Stimulated activated CD4-positive, alpha-beta T cell treated with anti-CD3 and anti-CD28 coated beads, Interleukin-4, amount 100 ng/mL, for 24 hours (primary cell): Measurements from ENCODE around the gene AK8.

Source experiments
- DNase-seq: peaks from one replicate; pipeline ENCODE4 v3.0.0-alpha.2; 2020

The AK8 gene

DNA sequence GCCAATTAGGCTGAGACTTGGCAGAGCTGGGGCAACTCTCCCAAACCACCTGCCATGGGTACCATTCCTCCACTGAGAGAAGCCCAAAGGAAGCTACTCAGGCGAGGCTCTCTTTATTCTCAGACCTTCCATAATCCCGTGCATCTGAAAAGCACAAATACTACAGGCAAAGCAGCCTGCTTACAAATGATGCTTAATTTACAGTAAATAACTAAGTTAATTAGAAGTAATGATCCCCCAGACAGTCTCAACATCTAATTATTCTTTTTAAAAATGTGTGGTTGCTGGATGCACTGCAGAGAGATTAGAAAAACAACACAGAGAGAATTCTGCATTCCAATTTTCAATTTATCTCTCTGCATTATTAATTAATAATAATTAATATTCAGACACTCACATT is 53.1 kb downstream of the AK8 start:
- no peak for DNase-seq

DNA sequence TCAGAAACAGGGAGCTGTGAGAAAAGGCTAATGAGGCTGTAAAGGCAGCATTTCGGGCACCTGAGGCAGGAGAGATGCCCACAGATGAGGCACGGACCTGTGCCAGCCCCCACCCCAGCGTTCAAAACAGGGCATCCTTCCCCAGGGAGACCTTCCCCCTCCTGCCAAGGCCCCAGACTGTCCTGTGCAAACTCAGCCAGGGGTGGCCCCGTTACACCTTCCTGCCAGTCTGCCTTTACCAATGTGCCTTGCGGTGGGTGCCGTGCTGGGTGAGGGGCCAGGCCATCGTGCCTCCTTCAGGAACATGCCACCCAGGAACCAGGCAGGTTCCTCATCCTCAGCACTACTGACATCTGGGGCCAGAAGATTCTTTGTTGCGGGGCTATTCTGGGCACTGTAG is 53.9 kb downstream of the AK8 start:
- DNase-seq = no peak

DNA sequence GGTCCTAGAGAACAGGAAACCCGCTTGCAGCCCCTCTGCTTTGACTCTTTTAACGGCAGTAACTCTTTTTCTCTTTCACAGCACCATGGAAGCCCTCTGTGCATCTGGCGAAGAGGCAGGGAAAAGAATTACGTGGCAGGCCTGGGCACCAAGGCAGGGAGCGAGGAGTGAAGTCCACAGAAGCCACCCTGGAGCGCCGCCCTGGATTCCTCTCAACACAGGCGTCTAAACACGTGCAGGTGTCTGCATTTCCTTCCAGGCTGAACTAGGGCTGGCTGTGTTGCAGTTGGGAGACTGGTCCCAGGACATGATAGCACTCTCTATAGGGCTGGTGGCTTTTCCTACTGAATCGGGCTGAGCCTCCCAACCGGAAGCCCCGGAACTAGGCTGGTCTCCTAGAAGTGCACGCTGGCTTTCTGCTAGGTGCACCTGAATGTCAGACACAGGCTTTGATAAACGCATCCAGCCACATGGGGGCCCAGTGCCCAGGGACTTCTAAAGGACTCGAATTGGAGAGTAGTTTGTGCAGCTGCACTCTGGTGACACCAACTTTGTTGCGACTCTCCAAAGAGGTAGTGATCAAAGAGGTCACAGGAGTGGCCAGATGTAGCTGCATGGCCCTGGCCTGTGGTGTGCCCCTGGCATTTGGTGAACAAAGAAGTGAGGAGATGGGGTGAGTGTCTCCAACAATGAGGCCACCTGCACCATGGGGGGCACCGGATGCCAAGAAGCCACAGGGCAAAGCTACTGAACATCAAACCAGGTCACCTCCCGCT is 54.5 kb downstream of the AK8 start:
- no peak for DNase-seq

GRCh38 chr9:132820169-132820944 is 57.7 kb downstream of the AK8 start:
- no peak for DNase-seq

DNA sequence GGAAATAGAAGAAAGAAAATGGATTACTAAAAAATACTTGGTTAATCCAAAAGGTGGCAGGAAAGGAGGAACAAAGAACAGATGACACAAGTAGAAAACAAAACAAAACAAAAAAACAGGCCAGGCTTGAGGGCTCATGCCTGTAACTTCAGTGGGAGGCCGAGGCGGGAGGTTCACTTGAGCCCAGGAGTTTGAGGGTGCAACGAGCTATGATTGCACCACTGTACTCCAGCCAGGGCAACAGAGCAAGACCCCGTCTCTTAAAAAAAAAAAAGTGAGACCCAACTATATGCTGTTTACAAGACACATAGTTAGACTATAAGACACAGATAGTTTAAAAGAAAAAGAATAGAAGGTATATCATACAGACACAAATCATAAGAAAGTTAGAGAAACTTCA is 59.5 kb downstream of the AK8 start:
- no peak for DNase-seq

- no peak for DNase-seq
Measured at GRCh38 chr9:132814937-132815336, 63.1 kb downstream of the AK8 start.

DNA sequence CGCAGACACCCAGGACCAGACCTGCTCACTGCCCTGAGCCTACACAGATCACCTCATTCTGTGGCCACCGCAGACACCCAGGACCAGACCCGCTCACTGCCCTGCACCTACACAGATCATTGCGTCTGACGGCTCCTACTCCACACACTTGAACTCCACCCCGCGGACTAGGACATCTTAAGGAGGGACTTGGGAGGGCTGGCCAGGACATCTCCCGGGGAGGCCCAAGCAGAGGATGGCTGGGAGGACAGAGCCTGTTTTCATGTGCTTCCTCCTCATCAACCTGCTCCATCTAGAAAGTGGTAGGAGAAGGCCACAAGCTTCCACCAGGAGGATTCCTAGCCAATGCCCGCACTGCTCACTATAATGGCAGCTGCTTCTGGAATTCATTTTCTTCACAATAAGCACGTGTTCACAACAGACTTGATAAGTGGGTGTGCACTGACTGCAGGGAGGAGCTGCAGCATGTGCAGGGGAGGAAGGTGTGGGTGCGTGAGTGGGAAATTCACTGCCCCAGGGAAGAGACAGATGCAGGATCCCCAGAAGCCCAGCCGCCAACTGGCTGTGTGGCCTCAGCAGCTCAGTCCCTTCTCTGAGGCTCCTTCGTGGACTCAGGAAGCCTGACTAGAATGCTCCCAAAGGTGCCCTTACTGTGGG is 64.8 kb downstream of the AK8 start:
- DNase-seq = no peak

- DNase-seq = no peak
Measured at GRCh38 chr9:132811985-132812384, 66.1 kb downstream of the AK8 start.

DNA sequence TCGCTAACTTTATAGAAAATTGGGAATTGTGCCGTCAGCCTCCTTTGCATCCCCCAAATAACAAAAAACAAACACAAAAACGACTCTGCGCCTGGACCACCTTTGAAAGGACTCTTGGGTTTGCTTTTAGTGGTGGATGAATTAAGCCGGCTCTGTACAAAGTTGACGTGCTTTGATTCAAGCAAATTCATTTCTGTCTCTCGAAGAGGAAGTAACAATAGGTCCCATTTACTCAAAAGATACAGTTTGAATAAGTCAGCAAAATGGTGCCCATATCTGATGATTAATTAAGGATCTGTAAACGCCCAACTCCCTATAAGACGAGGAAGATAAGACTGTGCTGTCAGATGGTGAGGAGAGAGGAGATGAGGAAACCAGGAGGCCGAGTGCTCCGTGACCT is 67.8 kb downstream of the AK8 start:
- no peak for DNase-seq

DNA sequence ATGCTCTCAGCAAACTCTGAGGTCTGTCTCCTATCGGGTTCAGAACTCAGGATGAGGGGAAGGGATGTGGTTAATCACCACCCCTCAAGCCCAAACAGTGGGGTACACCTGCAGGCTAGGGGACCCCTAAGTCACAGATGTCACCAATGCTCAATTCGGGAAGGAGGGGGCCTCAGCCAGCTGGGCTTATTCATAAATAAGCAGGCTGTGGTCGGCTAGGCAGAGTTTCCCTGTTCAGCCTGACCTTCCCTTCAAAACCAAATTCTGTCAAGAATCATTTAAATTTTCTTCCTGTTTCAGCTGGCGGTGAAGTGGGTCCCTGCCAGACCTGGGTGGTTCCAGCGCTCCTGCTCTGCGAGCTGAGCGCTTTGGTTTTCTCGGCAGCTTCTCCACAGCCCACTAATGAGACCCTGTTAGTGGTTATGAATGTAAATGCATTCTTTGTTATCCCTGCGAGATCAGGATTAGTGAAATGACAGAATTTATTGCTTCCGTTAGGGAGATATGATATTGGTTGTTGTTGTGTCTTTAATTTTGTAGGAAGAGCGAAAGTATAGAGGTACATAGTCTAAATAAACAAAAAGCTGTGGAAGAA is 68.3 kb downstream of the AK8 start:
- no peak for DNase-seq

DNA sequence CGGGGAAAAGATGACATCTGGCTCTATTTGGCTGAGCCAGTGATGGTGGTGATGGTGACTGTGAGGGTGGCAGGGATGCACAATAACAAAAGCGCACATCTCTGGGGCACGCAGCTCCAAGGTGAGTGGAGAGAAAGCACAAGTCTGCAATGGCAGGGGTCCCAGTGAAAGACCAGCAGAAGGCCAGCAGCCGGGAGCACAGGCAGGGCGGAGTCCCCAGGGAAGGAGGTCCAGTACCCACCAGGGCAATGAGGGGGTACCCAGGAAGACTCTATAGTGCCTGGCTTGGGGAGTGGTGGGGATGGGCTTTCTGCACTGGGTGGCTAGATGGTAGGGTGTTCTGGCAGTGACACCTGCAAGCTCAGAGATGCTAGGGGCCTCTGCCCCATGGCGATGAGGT is 69.4 kb downstream of the AK8 start:
- DNase-seq = no peak

DNA sequence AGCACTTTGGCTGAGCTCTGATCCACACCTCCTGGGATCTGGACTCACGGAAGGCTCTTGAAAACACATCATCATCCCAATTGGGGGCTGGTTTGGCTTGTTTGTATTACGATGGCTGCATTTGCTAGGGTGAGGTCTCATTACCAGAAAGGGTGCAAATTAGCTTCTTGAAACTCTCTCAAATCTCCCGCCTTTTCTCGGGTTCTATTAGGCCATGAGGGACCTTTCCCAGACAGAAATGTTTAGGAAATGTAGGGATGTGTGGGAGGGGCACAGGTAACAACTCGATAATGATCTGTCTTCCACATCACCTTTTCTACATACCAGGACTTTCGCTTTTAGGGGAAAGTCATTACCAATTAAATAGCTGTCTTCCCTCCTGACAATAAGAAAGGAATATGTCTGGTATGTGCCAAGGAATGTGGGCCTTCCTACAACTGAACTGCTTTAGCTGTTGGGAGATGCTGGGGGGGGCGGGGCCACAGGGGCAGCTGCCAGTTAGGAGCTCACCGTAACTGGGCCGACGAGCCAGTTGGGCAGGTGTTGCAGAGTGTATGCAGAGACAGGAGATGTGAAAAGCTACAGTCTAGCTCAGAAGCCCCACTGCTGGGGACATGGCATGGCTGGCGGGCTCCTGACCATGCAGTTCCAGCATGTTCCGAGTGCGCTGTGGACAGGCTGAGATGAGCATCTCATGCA is 71.2 kb downstream of the AK8 start:
- DNase-seq = no peak

- DNase-seq = no peak
Measured at GRCh38 chr9:132806306-132806705, 71.8 kb downstream of the AK8 start.

- DNase-seq = no peak
Measured at GRCh38 chr9:132804576-132805295, 73.3 kb downstream of the AK8 start.

DNA sequence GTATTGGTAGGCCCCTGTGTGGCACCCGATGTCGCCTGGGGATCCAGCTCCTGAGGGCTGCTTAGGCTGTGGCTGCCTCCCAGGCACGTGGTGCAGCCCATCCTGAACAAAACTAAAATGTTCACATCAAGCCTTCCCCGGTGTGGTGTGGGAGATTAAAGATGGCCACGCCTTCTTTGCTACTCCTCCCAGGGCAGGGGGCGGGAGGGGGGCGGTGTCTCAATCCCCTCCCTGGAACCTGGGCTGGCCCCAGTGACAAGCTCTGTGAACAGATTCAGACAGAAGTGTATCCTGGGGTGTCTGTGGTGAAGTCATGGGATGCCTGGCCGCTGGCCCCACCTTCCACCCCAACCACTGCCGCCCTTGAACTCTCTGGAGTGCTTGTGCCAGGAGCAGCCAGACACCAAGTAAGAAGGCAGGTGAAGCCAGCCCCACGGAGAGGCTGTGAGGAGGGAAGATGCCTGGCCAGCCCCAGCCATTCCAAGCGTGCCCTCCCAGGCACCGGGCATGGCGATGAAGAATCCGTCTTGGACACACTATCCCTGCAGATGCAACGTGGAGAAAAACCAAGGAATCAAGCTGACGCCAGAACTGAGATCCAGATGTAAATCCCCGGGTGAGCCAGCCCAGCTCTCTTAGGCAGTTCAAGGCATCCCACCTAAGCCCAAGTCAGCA is 75.8 kb downstream of the AK8 start:
- DNase-seq = no peak

DNA sequence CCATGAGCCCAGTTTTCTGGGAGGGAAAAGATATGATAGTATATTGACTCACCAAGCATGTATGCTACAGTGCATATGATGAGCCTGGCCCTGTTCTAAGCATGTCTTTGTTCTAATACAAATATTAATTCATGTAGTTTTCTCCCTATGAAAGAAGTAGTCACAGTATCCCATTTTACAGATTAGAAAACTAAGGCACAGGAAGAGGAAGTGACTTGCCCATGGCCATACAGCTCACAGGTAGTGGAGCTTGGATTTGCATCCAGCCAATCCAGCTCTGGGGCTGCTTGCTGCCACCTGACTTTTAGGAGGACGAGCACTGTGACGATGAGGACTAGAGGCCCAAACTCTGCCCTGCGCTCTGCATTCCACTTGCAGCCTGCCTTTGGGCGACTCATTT is 76.4 kb downstream of the AK8 start:
- DNase-seq = no peak

DNA sequence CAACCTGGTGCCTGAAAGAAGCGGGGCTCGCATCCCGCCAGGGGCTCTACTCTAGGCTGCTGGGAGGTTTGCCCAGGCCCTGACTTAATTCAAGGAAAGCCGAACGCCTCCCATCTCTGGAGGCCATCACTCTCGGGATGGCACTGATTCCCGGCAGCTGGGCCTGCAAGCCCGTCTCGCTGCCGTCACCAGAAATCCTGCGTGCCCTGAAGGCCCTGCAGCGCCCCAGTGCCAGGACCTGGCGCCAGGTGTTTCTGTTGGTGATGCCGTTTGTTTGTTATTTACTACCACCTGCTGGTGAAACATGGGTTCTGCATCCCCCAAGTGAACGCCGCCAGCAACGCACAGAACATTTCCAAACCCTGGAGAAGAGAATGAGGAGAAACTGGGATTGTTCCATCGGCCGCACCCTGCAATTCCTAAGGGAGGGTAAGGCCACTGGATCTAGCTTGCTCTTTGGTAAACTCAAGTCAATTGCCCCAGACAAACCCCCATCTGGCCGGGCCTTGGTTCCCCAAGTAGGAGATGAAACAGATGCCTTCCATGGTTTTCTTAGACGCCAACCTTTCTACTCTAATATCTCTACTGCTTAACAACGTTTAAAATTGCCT is 77.9 kb downstream of the AK8 start:
- DNase-seq = peak; percentile 70

- DNase-seq = no peak
Measured at GRCh38 chr9:132798817-132799790, 79.0 kb downstream of the AK8 start.

- DNase-seq = no peak
Measured at GRCh38 chr9:132797861-132798659, 80.0 kb downstream of the AK8 start.
